ENCODE measurements around the gene NOM1.

DNA sequence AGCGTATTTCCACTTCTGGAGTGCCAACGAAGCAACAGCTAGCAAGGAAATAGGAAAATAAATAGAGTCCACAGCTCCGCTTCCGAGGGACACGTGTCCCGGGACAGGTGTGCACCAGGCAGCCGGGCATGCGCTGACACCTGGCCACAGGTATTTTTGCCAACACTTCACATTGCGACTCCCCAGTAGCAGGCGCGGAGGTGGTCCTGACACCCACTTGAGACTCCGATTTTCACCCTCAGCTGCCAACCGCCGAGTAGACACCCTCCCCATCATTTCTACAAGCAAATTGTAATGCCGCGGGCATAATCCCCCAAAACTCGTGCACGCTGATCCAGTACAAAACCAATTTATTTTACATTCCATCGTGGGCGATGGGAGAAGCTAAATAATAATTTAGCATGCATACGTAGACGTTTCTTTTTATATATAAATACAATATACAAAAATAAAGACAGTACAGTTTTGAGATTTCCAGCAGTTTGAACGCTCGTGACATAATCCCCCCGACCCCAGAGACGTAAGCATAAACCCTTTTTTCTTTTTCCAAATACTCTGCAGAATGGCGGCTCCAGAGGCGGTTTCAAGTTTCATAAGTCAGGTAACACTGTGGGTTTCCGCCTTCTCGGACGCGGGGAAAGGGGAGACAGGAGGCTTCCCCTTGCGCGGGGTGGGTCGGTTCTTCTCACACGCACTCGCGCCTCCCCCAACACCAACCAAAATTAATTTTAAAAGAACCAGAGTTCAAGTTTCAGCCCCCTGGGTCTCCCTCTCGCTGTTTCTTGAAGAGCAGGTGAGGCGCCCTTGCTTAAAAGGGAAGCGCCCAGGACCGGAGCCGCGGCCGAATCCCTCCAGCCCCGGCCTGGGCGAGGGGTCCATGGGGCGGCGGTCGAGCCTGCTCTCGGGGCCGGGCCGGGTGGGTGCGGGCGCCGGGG lies 55.3 kb downstream of the NOM1 start:
- TF ChIP-seq, protein P1, sequence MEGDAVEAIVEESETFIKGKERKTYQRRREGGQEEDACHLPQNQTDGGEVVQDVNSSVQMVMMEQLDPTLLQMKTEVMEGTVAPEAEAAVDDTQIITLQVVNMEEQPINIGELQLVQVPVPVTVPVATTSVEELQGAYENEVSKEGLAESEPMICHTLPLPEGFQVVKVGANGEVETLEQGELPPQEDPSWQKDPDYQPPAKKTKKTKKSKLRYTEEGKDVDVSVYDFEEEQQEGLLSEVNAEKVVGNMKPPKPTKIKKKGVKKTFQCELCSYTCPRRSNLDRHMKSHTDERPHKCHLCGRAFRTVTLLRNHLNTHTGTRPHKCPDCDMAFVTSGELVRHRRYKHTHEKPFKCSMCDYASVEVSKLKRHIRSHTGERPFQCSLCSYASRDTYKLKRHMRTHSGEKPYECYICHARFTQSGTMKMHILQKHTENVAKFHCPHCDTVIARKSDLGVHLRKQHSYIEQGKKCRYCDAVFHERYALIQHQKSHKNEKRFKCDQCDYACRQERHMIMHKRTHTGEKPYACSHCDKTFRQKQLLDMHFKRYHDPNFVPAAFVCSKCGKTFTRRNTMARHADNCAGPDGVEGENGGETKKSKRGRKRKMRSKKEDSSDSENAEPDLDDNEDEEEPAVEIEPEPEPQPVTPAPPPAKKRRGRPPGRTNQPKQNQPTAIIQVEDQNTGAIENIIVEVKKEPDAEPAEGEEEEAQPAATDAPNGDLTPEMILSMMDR (IDR thresholded peaks at IDR 0.05), result no peak
- TF ChIP-seq, protein P2, sequence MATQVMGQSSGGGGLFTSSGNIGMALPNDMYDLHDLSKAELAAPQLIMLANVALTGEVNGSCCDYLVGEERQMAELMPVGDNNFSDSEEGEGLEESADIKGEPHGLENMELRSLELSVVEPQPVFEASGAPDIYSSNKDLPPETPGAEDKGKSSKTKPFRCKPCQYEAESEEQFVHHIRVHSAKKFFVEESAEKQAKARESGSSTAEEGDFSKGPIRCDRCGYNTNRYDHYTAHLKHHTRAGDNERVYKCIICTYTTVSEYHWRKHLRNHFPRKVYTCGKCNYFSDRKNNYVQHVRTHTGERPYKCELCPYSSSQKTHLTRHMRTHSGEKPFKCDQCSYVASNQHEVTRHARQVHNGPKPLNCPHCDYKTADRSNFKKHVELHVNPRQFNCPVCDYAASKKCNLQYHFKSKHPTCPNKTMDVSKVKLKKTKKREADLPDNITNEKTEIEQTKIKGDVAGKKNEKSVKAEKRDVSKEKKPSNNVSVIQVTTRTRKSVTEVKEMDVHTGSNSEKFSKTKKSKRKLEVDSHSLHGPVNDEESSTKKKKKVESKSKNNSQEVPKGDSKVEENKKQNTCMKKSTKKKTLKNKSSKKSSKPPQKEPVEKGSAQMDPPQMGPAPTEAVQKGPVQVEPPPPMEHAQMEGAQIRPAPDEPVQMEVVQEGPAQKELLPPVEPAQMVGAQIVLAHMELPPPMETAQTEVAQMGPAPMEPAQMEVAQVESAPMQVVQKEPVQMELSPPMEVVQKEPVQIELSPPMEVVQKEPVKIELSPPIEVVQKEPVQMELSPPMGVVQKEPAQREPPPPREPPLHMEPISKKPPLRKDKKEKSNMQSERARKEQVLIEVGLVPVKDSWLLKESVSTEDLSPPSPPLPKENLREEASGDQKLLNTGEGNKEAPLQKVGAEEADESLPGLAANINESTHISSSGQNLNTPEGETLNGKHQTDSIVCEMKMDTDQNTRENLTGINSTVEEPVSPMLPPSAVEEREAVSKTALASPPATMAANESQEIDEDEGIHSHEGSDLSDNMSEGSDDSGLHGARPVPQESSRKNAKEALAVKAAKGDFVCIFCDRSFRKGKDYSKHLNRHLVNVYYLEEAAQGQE (IDR thresholded peaks at IDR 0.05; ENCODE audit: low read depth, low read length), result no peak
- TF ChIP-seq RCOR1 (IDR thresholded peaks at IDR 0.05; ENCODE audit: low read length), result no peak
- TF ChIP-seq GATA2 (CRISPR knock-in tag; IDR thresholded peaks at IDR 0.05), result no peak
- TF ChIP-seq TAF1 (IDR thresholded peaks at IDR 0.05; ENCODE audit: borderline replicate concordance, low read depth, low read length), result no peak
- TF ChIP-seq TEAD4 (IDR thresholded peaks at IDR 0.05; ENCODE audit: borderline replicate concordance, insufficient read depth), result no peak
